ENCODE data around the gene DDAH2.

Gene DDAH2

DNA sequence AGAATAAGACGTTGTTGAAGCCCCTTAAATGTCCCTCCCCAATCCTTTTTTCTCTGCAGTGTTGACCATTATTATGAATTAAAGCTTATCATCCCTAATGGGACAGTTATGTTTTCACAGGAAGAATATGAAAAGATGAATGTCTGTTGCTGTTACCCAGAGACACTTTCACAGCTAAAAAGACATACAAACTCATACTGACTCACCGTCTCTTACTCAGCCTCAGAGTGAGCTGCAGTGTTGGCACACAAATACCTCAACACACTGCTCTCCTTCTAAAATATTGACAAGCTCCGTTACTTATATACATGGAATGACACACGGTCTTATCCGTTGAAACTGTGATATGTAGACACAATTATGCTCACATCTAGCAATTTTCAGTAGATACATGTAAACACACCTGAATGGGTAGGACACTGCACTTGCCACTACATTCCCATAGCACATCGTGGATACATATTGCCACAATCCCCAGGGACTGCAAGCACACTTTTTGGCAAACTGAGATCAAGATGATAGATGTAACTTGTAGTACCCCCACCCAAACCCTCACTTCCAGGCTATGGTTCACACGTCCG is 23.7 kb upstream of the DDAH2 start:
- Histone ChIP-seq H3K27ac (ENCODE audit: low read length) (no peak overlapping the region), H3K9ac (ENCODE audit: low read length) (no peak overlapping the region), H3K36me3 (ENCODE audit: control insufficient read depth, low read depth, low read length) (peaks cover 2% of the 10 kb centered on the region), H3K4me1 (ENCODE audit: control insufficient read depth, low read depth, low read length) (no peaks in the 10 kb centered on the region), H3K4me3 (ENCODE audit: low read length) (no peak overlapping the region), H3K27me3 (ENCODE audit: control insufficient read depth, insufficient read depth, low read length) (no peaks in the 10 kb centered on the region), H3K9me3 (ENCODE audit: control insufficient read depth, low read depth, low read length) (no peaks in the 10 kb centered on the region)

DNA sequence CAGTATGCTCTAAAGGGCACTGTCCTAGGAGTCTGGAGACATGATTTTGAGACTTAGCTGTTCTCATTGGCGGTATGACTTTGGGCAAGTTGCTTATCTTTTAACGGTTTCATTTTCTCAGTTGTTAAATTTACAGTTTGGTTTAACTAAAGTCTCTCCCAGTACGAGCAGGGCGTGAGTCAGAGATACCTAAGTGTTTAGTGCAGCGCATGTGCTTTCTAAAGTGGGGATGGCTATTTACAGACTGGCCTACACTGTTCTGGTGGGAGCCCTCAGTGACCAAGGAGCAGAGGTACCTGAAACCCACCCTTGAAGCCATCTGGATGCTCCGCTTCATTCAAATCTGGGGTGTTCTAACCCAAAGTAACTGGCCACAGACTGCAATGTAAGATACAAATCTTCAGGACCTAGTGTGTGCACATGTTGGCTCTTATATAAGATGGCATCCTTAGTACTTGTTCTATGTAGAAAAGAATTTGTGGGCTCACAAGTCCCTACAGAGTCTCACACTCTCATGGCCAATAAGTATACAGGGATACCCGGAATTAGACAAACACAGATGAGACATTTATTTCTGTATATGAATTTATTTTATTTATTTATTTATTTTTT is 21.4 kb upstream of the DDAH2 start:
- Histone ChIP-seq H3K27ac (ENCODE audit: low read length) (no peak overlapping the region), H3K4me3 (ENCODE audit: low read length) (no peak overlapping the region), H3K9ac (ENCODE audit: low read length) (no peak overlapping the region), H3K9me3 (ENCODE audit: control insufficient read depth, low read depth, low read length) (no peaks in the 10 kb centered on the region), H3K27me3 (ENCODE audit: control insufficient read depth, insufficient read depth, low read length) (no peaks in the 10 kb centered on the region), H3K36me3 (ENCODE audit: control insufficient read depth, low read depth, low read length) (peaks cover 3% of the 10 kb centered on the region), H3K4me1 (ENCODE audit: control insufficient read depth, low read depth, low read length) (no peaks in the 10 kb centered on the region)

DNA sequence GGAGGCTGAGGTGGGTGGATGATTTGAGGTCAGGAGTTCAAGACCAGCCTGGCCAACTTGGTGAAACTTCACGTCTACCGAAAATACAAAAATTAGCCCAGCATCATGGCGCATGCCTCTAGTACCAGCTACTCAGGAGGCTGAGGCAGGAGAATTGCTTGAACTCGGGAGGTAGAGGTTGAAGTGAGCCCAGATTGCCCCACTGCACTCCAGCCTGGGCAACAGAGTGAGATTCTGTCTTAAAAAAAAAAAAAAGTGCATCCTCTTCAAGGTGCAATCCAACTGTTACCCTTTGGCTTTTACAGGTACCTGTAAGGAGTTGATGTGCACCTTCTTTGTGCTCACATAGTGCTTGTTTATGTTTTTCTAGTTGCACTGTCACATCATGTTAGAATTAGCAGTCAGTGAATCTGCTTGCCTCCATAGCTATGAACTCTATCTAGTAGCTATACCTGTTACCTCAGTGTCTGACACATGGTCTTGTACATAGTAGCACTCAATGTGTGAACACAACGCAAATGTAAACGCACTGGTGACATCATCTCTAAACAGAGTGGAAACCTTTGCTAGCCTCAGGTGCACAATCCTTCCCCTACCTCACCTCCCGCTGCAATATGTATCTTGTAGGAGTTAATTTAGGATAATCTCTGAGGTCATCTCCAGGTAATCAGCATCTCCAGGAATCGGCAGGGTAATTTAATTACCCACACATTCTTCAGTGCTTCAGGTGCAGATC is 20.4 kb upstream of the DDAH2 start:
- Histone ChIP-seq H3K27me3 (ENCODE audit: control insufficient read depth, insufficient read depth, low read length) (no peaks in the 10 kb centered on the region), H3K36me3 (ENCODE audit: control insufficient read depth, low read depth, low read length) (peaks cover 3% of the 10 kb centered on the region), H3K27ac (ENCODE audit: low read length) (no peak overlapping the region), H3K4me3 (ENCODE audit: low read length) (no peak overlapping the region), H3K4me1 (ENCODE audit: control insufficient read depth, low read depth, low read length) (no peaks in the 10 kb centered on the region), H3K9ac (ENCODE audit: low read length) (no peak overlapping the region), H3K9me3 (ENCODE audit: control insufficient read depth, low read depth, low read length) (no peaks in the 10 kb centered on the region)

DNA sequence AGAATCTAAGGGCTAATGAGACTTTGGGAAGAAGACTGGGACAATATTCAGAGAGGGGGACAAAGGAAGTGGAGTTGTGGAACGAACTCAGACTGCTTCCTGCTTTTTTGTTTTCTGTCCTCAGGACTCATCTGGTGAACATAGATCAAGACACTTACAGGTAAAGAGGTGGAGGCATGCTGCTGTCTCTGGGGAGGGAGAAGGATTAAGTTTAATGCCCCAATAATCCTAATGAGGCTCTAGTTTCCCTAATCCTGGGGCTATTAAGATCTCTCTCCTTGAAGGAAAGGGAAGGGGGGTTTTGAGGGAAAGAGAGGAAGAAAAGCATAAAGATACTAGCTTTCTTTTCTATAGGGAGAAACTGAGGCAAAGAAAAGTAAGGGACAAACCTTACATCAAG is 15.3 kb upstream of the DDAH2 start:
- H3K9me3 ChIP-seq (ENCODE audit: control insufficient read depth, low read depth, low read length), result no peaks in the 10 kb centered on the region
- no peak overlapping the region for H3K9ac ChIP-seq (ENCODE audit: low read length)
- H3K4me3 ChIP-seq (ENCODE audit: low read length), result no peak overlapping the region
- peaks cover under 1% of the 10 kb centered on the region for H3K4me1 ChIP-seq (ENCODE audit: control insufficient read depth, low read depth, low read length)
- H3K27me3 ChIP-seq (ENCODE audit: control insufficient read depth, insufficient read depth, low read length), result no peaks in the 10 kb centered on the region
- peaks cover 9% of the 10 kb centered on the region for H3K36me3 ChIP-seq (ENCODE audit: control insufficient read depth, low read depth, low read length)
- H3K27ac ChIP-seq (ENCODE audit: low read length), result no peak overlapping the region

DNA sequence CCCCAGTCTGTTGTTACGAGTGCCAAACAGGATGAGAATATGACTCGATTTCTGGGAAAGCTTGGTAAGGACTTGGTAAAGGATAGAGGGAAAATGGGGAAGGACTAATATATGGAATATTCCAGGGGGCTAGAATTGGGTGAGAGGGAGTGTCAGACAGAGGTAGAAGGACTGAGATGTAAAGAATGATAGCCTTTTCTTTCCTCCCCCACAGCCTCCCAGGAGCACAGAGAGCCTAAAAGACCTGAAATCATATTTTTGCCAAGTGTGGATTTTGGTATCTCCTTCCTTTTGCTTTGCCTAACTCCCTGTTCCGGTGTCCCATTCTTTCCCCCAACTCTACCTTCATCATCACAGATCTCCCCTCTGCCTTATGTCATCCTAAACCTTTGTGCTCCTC is 13.8 kb upstream of the DDAH2 start:
- Histone ChIP-seq H3K27ac (ENCODE audit: low read length) (no peak overlapping the region), H3K27me3 (ENCODE audit: control insufficient read depth, insufficient read depth, low read length) (no peaks in the 10 kb centered on the region), H3K9me3 (ENCODE audit: control insufficient read depth, low read depth, low read length) (no peaks in the 10 kb centered on the region), H3K4me1 (ENCODE audit: control insufficient read depth, low read depth, low read length) (peaks cover 14% of the 10 kb centered on the region), H3K36me3 (ENCODE audit: control insufficient read depth, low read depth, low read length) (peaks cover 7% of the 10 kb centered on the region), H3K4me3 (ENCODE audit: low read length) (no peak overlapping the region), H3K9ac (ENCODE audit: low read length) (no peak overlapping the region)

DNA sequence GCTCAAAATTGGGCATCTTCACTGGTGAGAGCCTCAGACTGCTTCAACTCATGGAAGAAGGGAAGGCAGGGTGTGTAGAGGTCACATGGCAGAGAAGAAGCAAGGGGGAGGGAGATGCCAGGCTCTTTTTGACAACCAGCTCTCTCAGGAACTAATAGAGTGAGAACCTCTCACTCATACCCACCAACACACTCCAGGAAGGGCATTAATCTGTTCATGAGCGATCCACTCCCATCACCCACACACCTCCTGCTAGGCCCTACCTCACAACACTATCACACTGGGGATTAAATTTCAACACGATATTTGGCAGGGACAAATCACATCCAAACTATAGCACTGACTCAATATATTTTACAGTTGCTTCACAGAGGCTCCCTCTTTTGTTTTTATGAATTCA is 12.7 kb upstream of the DDAH2 start:
- Histone ChIP-seq H3K27ac (ENCODE audit: low read length) (no peak overlapping the region), H3K27me3 (ENCODE audit: control insufficient read depth, insufficient read depth, low read length) (no peaks in the 10 kb centered on the region), H3K9me3 (ENCODE audit: control insufficient read depth, low read depth, low read length) (no peaks in the 10 kb centered on the region), H3K4me3 (ENCODE audit: low read length) (no peak overlapping the region), H3K4me1 (ENCODE audit: control insufficient read depth, low read depth, low read length) (peaks cover 24% of the 10 kb centered on the region), H3K36me3 (ENCODE audit: control insufficient read depth, low read depth, low read length) (peaks cover 5% of the 10 kb centered on the region), H3K9ac (ENCODE audit: low read length) (no peak overlapping the region)

DNA sequence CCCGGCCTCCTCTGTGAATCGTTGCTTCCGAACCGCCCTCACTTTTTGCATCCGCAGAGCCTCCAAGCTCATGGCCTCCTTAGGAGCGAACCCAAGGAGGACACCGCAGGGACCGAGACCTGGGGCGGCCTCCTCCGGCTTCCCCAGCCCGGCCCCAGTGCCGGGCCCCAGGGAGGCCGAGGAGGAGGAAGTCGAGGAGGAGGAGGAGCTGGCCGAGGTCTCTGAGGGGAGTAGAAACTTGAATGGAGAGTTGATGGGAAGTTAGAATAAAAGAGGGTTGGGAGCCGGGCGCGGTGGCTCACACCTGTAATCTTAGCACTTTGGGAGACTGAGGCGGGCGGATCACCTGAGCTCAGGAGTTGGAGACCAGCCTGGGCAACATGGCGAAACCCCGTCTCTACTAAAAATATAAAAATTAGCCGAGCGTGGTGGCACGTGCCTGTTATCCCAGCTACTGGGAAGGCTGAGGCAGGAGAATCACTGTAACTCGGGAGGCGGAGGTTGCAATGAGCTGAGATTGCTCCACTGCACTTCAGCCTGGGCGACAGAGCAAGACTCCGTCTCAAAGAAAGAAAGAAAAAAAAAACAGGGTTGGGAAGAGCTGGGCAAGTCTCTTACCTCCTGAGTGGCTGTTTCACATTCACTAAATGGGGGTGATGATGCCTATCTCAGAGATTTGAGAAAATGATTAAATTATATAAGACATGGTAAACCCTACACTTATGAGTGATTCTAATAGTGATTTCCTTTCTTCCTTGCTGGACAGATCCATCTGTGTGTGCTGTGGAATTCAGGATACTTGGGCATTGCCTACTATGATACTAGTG is 11.5 kb upstream of the DDAH2 start:
- no peaks in the 10 kb centered on the region for H3K27me3 ChIP-seq (ENCODE audit: control insufficient read depth, insufficient read depth, low read length)
- H3K4me1 ChIP-seq (ENCODE audit: control insufficient read depth, low read depth, low read length), result peaks cover 27% of the 10 kb centered on the region
- H3K27ac ChIP-seq (ENCODE audit: low read length), result peak overlapping the region; percentile 97
- H3K9ac ChIP-seq (ENCODE audit: low read length), result peak overlapping the region; percentile 97
- H3K9me3 ChIP-seq (ENCODE audit: control insufficient read depth, low read depth, low read length), result no peaks in the 10 kb centered on the region
- H3K36me3 ChIP-seq (ENCODE audit: control insufficient read depth, low read depth, low read length), result peaks cover 5% of the 10 kb centered on the region
- H3K4me3 ChIP-seq (ENCODE audit: low read length), result peak overlapping the region; percentile 72

DNA sequence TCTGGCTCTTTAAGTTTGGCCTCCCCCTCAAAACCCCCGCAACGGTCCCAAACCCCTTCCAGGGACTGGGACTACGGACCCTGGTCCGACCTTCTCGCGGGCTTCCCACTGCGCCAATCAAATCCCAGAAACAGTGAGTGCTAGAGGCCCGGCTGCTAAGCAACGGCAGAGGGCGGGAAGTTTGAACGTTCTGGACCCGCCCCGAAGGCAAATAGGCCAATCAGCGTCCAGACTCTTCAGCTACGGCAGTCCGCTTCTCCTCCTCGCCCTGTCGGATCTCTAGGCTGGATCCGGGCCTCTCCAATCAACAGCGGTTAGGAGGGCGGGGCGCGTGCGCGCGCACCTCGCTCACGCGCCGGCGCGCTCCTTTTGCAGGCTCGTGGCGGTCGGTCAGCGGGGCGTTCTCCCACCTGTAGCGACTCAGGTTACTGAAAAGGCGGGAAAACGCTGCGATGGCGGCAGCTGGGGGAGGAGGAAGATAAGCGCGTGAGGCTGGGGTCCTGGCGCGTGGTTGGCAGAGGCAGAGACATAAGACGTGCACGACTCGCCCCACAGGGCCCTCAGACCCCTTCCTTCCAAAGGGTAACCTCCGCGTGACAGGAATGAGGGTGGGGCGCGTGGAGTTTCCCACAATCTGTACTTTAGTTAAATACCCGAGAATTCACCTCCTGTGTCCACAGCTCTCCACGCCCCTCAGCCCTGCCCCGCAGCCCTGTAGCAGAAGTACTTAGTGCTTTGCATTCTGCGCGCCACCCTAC is 10.7 kb upstream of the DDAH2 start, which contains the start of gene MSH5:
TSS of gene MSH5 (plus strand) at position 367 of the 758 bp plus-strand sequence. CDS start 462 bp downstream, outside the sequence.
- Histone ChIP-seq H3K27me3 (ENCODE audit: control insufficient read depth, insufficient read depth, low read length) (no peaks in the 10 kb centered on the region), H3K9ac (ENCODE audit: low read length) (peak within 1 kb of the TSS; percentile 97), H3K36me3 (ENCODE audit: control insufficient read depth, low read depth, low read length) (peaks cover 5% of the 10 kb centered on the region), H3K4me3 (ENCODE audit: low read length) (peak within 1 kb of the TSS; percentile 72), H3K4me1 (ENCODE audit: control insufficient read depth, low read depth, low read length) (peaks cover 27% of the 10 kb centered on the region), H3K27ac (ENCODE audit: low read length) (peak within 1 kb of the TSS; percentile 97), H3K9me3 (ENCODE audit: control insufficient read depth, low read depth, low read length) (no peaks in the 10 kb centered on the region)

DNA sequence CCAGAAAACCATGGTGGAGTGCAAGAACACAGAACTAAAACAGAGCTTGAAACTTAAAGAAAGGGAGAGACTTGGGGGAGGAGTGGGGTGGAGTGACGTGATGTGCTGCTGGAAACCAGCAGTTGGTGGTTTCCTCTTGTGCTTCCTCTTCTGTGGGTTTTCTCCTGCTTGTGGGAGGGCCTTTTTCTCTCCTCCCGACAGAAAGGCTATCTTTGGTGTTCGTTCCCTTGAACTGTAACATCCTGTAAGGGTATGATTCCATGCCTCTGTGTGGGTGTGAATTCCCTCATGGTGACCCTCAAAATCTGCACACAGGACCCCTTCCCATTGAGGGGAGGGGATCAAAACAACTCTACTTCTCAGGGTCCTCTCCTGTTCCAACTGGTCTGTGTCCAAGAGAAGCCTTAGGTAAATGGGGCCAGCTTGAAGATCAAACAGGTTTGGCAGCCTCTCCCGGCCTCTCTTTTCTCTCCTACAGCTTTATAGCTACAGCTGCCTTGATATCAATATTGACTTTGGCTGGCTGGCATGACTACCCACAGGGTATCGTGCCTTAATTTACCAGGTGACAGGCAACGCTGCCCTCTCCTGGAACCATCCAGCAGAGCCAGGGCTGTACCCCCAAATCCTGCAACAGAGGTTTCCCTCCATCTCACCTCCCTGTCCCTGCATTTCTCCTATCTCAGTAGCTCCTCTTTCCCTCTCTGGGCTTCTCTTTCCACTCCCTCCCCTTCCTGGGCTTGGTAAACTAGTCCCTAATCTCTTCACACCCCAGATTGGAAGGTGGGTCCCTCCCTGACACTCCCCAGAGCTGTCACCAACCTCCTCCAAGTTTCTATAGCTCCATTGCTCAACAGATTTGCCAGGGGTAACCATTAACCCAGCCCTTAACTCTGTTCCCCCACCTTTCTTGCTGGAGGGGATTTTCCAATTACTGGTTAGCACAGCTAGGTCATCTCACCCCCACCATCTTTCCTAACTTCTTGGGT is 9.2 kb upstream of the DDAH2 start:
- no peaks in the 10 kb centered on the region for H3K9me3 ChIP-seq (ENCODE audit: control insufficient read depth, low read depth, low read length)
- peak overlapping the region; percentile 69 for H3K4me3 ChIP-seq (ENCODE audit: low read length)
- H3K36me3 ChIP-seq (ENCODE audit: control insufficient read depth, low read depth, low read length), result peaks cover 14% of the 10 kb centered on the region
- no peaks in the 10 kb centered on the region for H3K27me3 ChIP-seq (ENCODE audit: control insufficient read depth, insufficient read depth, low read length)
- peak overlapping the region; percentile 44 for H3K27ac ChIP-seq (ENCODE audit: low read length)
- H3K9ac ChIP-seq (ENCODE audit: low read length), result peak overlapping the region; percentile 37
- peaks cover 34% of the 10 kb centered on the region for H3K4me1 ChIP-seq (ENCODE audit: control insufficient read depth, low read depth, low read length)

DNA sequence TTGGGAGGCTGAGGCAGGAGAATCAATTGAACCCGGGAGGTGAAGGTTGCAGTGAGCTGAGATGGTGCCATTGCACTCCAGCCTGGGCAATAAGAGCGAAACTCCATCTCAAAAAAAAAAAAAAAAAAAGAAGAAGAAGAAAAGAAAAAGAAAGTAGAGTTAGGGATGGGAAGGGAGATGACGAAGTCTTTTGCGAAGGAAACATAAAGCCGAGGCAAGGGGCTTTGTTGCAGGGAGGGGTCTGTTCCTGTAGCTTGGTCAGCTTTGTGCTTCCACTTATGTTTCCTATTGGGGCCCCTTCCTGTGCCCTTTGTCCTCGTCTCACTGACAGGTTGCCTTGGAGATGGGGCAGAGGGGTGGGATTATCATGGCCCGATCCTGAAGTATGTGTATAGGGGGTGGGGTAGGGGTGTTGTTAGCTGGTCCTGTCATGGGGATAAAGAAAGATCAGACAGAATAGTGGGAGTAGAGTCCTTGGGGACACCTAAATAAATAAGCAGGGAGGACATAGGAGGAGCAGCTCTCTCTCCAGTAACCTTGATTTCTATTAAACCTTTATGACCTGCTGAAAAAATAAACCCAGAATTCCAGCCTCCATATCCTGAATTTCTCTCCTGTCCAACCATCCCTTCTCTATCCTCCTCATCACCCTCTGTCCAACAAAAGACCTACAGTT is 8.4 kb upstream of the DDAH2 start:
- H3K27me3 ChIP-seq (ENCODE audit: control insufficient read depth, insufficient read depth, low read length), result no peaks in the 10 kb centered on the region
- peak overlapping the region; percentile 37 for H3K9ac ChIP-seq (ENCODE audit: low read length)
- H3K4me1 ChIP-seq (ENCODE audit: control insufficient read depth, low read depth, low read length), result peaks cover 34% of the 10 kb centered on the region
- peak overlapping the region; percentile 44 for H3K27ac ChIP-seq (ENCODE audit: low read length)
- no peaks in the 10 kb centered on the region for H3K9me3 ChIP-seq (ENCODE audit: control insufficient read depth, low read depth, low read length)
- H3K36me3 ChIP-seq (ENCODE audit: control insufficient read depth, low read depth, low read length), result peaks cover 18% of the 10 kb centered on the region
- peak overlapping the region; percentile 69 for H3K4me3 ChIP-seq (ENCODE audit: low read length)

All from iPS-18a (cell line).